ENCODE data around the gene MYOM1.

DNA sequence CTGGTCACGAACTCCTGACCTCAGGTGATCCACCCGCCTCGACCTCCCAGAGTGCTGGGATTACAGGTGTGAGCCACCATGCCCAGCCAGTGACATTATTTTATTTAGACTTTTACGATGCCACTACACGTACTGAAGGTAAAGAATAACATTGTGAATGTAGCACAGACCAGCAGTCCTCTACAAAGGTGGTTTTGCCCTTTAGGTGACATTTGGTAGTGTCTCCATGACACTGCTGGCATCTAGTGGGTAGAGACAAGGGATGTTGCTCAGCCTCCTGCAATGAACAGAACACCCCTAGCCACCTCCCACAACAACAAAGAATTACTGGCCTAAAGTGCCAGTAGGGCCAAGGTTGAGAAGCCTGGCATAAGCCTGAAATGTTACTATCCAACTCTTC lies 69.5 kb downstream of the MYOM1 start:
- TF ChIP-seq EP300 (IDR thresholded peaks at IDR 0.05) (no peak), POLR2A (IDR thresholded peaks at IDR 0.05; ENCODE audit: low read depth) (no peak)

Measured in esophagus muscularis mucosa (tissue), 2 donors.